DOHH2 (cell line): ENCODE measurements around the gene SNRK.

Experiments
- CTCF ChIP-seq: fragments of 200-600 bp; sonication (generic); IDR thresholded peaks from one replicate; pipeline ENCODE4 v1.5.1; 2014; ENCODE audit warnings: antibody characterized with exemption, mild to moderate bottlenecking, low read depth, low read length; ENCODE audit not compliant: poor library complexity, severe bottlenecking
- EZH2phosphoT487 ChIP-seq: fragments of 200-600 bp; sonication (generic); IDR thresholded peaks from 2 replicates; pipeline ENCODE4 v1.6.1; 2017; ENCODE audit warnings: borderline replicate concordance, mild to moderate bottlenecking, antibody characterized with exemption, low read length, moderate library complexity, mixed read lengths

GRCh38 chr3:43362961-43363360 lies 76.6 kb downstream of the SNRK start:
- TF ChIP-seq CTCF, result no peak
- TF ChIP-seq EZH2phosphoT487, result no peak
